ENCODE measurements around the gene DENND6B.

GRCh38 chr22:50327711-50328019 lies 853 bp upstream of the DENND6B start:
- TF ChIP-seq, protein P1, sequence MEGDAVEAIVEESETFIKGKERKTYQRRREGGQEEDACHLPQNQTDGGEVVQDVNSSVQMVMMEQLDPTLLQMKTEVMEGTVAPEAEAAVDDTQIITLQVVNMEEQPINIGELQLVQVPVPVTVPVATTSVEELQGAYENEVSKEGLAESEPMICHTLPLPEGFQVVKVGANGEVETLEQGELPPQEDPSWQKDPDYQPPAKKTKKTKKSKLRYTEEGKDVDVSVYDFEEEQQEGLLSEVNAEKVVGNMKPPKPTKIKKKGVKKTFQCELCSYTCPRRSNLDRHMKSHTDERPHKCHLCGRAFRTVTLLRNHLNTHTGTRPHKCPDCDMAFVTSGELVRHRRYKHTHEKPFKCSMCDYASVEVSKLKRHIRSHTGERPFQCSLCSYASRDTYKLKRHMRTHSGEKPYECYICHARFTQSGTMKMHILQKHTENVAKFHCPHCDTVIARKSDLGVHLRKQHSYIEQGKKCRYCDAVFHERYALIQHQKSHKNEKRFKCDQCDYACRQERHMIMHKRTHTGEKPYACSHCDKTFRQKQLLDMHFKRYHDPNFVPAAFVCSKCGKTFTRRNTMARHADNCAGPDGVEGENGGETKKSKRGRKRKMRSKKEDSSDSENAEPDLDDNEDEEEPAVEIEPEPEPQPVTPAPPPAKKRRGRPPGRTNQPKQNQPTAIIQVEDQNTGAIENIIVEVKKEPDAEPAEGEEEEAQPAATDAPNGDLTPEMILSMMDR (IDR thresholded peaks at IDR 0.05): no peak
- TF ChIP-seq EZH2 (IDR thresholded peaks at IDR 0.05) (no peak), EZH2phosphoT487 (IDR thresholded peaks at IDR 0.05) (no peak)

Data from neural progenitor cell (in vitro differentiated cells).